ENCODE measurements around the gene IFNA16.
"Not testable (repeated sequence)": the region's sequence is repeated elsewhere in the genome, so short reads cannot be mapped to it uniquely, and the experiment has no call there.

Gene IFNA16

GRCh38 chr9:21194867-21195776 is 22.0 kb downstream of the IFNA16 start:
- peak; percentile 74 for DNase-seq

GRCh38 chr9:21187487-21187886 is 29.6 kb downstream of the IFNA16 start, which contains the start of gene IFNA4:
Gene IFNA4 (minus strand): TSS chr9:21187587. CDS start chr9:21187531, 56 bp downstream.
- DNase-seq, result not testable (repeated sequence)

- DNase-seq, result peak; percentile 74
Measured at GRCh38 chr9:21182810-21183736, 34.0 kb downstream of the IFNA16 start.

- no peak for DNase-seq
Measured at GRCh38 chr9:21174671-21175070, 42.4 kb downstream of the IFNA16 start.

- DNase-seq, result no peak
Measured at GRCh38 chr9:21172156-21172555, 45.0 kb downstream of the IFNA16 start.

- no peak for DNase-seq
Measured at GRCh38 chr9:21171351-21171750, 45.8 kb downstream of the IFNA16 start.

- not testable (repeated sequence) for DNase-seq
Measured at GRCh38 chr9:21166560-21166959, 50.6 kb downstream of the IFNA16 start, which contains the start of gene IFNA21. Gene IFNA21 (minus strand): TSS chr9:21166660. CDS start chr9:21166612, 48 bp downstream.
